SK-N-SH treated with all-trans-retinoic acid at 6 μM for 48 hours (cell line): Measurements from ENCODE around the gene PIEZO1.

Experiments
- CSDC2 ChIP-seq: fragments of 250-450 bp; sonication (Bioruptor Pico); IDR thresholded peaks from 2 replicates; pipeline ENCODE4 v1.5.0; 2020; ENCODE audit warnings: mild to moderate bottlenecking, moderate library complexity
- ISL1 ChIP-seq: fragments of 250-450 bp; sonication (Bioruptor Pico); IDR thresholded peaks from 2 replicates; pipeline ENCODE4 v2.1.2; 2022; ENCODE audit warnings: mild to moderate bottlenecking, moderate library complexity
- OSR1 ChIP-seq: fragments of 250-450 bp; sonication (Bioruptor Pico); IDR thresholded peaks from 2 replicates; pipeline ENCODE4 v1.8.0; 2022; ENCODE audit warnings: moderate library complexity, mild to moderate bottlenecking, inconsistent platforms
- PPARA ChIP-seq: fragments of 250-450 bp; sonication (Bioruptor Pico); IDR thresholded peaks from 2 replicates; pipeline ENCODE4 v1.5.0; 2020; ENCODE audit warnings: mild to moderate bottlenecking, borderline replicate concordance
- RARB ChIP-seq: fragments of 250-450 bp; sonication (Bioruptor Pico); IDR thresholded peaks from 2 replicates; pipeline ENCODE4 v1.8.0; 2021; ENCODE audit warnings: mild to moderate bottlenecking, moderate library complexity
- ZFP30 ChIP-seq: fragments of 450-650 bp; formaldehyde crosslinking; IDR thresholded peaks from 2 replicates; pipeline ENCODE4 v1.5.0; 2022; ENCODE audit warnings: mild to moderate bottlenecking, moderate library complexity
- ZNF70 ChIP-seq: fragments of 450-650 bp; formaldehyde crosslinking; IDR thresholded peaks from 2 replicates; pipeline ENCODE4 v1.5.0; 2020; ENCODE audit warnings: mild to moderate bottlenecking, moderate library complexity
- ZNF8 ChIP-seq: fragments of 450-650 bp; formaldehyde crosslinking; IDR thresholded peaks from 2 replicates; pipeline ENCODE4 v1.5.0; 2020; ENCODE audit warnings: mild to moderate bottlenecking, moderate library complexity
- TF ChIP-seq, protein P1 (sequence below): fragments of 250-450 bp; sonication (Bioruptor Pico); IDR thresholded peaks from 2 replicates; pipeline ENCODE4 v1.8.0; 2020; ENCODE audit warnings: mild to moderate bottlenecking, moderate library complexity, borderline replicate concordance

GRCh38 chr16:88719267-88719932, 65.6 kb downstream of the PIEZO1 start:
- TF ChIP-seq, protein P1, sequence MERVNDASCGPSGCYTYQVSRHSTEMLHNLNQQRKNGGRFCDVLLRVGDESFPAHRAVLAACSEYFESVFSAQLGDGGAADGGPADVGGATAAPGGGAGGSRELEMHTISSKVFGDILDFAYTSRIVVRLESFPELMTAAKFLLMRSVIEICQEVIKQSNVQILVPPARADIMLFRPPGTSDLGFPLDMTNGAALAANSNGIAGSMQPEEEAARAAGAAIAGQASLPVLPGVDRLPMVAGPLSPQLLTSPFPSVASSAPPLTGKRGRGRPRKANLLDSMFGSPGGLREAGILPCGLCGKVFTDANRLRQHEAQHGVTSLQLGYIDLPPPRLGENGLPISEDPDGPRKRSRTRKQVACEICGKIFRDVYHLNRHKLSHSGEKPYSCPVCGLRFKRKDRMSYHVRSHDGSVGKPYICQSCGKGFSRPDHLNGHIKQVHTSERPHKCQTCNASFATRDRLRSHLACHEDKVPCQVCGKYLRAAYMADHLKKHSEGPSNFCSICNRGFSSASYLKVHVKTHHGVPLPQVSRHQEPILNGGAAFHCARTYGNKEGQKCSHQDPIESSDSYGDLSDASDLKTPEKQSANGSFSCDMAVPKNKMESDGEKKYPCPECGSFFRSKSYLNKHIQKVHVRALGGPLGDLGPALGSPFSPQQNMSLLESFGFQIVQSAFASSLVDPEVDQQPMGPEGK (CRISPR knock-in tag): no peak
- TF ChIP-seq CSDC2 (CRISPR knock-in tag): no peak
- TF ChIP-seq ISL1 (CRISPR knock-in tag): no peak
- TF ChIP-seq ZNF70 (CRISPR knock-in tag): no peak
- no peak for TF ChIP-seq RARB
- TF ChIP-seq PPARA: no peak
- no peak for TF ChIP-seq ZFP30 (CRISPR knock-in tag)
- TF ChIP-seq OSR1 (CRISPR knock-in tag): no peak
- no peak for TF ChIP-seq ZNF8 (CRISPR knock-in tag)
